ENCODE results near the gene LENG1. TPM values are rescaled to one million over a fixed set of nuclear protein-coding genes. Genes with fewer than 3 reads are reported as not detected.
A peak's percentile ranks its signal among the peaks of the same experiment; 100 is the strongest.
"Not testable (repeated sequence)": the region's sequence is repeated elsewhere in the genome, so short reads cannot be mapped to it uniquely, and the experiment has no call there.

Gene LENG1
- total RNA-seq: 8.0 TPM
- long read RNA-seq, transcript LENG1-201 (4 exons, 1,542 nt): major isoform, 8 of 10 reads
- long read RNA-seq, partial matches to known transcripts: 1 of 10 reads
- long read RNA-seq, other reads (novel, unspliced or antisense): 1 of 10 reads

DNA sequence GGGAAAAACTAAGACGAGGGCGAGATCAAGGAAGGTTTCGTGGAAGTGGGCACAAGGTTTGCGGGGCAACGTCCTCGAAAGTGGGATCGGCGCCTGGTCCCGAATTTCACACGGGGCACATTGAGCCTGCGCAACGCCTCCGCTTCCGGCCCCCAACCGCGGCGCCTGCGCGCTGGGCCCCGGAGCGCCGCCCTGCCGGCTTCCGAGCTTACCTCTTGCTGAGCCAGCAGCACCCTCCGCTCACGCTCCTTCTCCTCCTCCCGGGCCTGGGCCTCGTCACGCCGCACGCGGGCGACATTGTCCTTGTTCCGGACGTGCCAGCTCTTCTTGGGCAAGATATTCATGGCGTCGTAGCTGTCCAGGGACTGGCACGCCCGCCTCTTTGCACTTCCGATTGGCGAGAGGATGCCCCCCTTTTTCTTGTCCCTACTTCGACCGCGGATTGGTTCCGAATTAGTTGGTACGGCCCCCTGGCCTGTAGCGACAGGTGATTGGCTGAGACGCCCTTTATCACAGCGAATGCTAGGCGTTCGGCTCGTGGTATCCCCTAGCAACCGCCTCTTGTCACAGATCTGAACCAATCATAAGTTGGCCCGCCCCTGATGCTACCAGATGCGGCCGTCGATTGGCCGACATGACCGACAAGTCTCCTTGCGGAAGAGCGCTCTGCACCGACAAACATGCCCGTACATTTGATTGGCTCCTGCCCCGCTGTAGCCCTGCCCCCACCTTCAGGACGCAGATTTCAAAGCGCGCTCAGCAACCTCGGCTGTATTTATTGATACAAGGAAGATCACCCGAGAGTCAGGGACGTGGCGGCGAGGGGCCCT, at the start of gene LENG1:
Gene LENG1 (minus strand): TSS at position 370 of the 830 bp plus-strand sequence. CDS start 26 bp downstream, at position 344.
- ATAC-seq: peak; percentile 93 to 95
- intact Hi-C loops (cut with DNase I): no loop called here
- Histone ChIP-seq H3K4me3 (peak within 1 kb of the TSS; percentile 79), H3K4me1 (peaks cover 49% of the 10 kb centered on the region), H3K27ac (peak within 1 kb of the TSS; percentile 98), H3K36me3 (peaks cover 37% of the 10 kb centered on the region), H3K9me3 (no peaks in the 10 kb centered on the region), H3K27me3 (ENCODE audit: low read depth) (no peaks in the 10 kb centered on the region)
- TF ChIP-seq, protein P1, sequence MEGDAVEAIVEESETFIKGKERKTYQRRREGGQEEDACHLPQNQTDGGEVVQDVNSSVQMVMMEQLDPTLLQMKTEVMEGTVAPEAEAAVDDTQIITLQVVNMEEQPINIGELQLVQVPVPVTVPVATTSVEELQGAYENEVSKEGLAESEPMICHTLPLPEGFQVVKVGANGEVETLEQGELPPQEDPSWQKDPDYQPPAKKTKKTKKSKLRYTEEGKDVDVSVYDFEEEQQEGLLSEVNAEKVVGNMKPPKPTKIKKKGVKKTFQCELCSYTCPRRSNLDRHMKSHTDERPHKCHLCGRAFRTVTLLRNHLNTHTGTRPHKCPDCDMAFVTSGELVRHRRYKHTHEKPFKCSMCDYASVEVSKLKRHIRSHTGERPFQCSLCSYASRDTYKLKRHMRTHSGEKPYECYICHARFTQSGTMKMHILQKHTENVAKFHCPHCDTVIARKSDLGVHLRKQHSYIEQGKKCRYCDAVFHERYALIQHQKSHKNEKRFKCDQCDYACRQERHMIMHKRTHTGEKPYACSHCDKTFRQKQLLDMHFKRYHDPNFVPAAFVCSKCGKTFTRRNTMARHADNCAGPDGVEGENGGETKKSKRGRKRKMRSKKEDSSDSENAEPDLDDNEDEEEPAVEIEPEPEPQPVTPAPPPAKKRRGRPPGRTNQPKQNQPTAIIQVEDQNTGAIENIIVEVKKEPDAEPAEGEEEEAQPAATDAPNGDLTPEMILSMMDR (IDR thresholded peaks at IDR 0.05): no peak
- DNase-seq: peak; percentile 100

DNA sequence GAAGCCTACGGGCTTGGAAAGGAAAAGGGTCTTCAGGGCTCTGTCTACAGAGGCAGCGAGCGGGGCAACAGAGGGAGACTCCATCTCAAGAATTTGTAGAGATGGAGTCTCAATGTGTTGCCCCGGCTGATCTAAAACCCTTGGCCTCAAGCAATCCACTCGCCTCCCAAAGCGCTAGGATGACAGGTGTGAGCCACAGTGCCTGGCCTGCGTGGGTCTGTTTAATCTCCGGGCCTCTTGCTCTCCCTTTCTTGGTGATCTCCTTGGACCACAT, 49.2 kb upstream of the LENG1 start:
- DNase-seq: no peak
- Histone ChIP-seq H3K9me3 (no peaks in the 10 kb centered on the region), H3K27ac (peak overlapping the region; percentile 95), H3K27me3 (ENCODE audit: low read depth) (no peaks in the 10 kb centered on the region), H3K4me3 (no peak overlapping the region), H3K36me3 (peaks cover 46% of the 10 kb centered on the region), H3K4me1 (peaks cover 79% of the 10 kb centered on the region)
- TF ChIP-seq, protein P1 (IDR thresholded peaks at IDR 0.05): no peak
- intact Hi-C loops (cut with DNase I): no loop called here
- ATAC-seq: no peak

- Histone ChIP-seq H3K9me3 (no peaks in the 10 kb centered on the region), H3K4me3 (peak overlapping the region; percentile 37), H3K36me3 (peaks cover 51% of the 10 kb centered on the region), H3K27ac (peak overlapping the region; percentile 95), H3K27me3 (ENCODE audit: low read depth) (no peaks in the 10 kb centered on the region), H3K4me1 (peaks cover 84% of the 10 kb centered on the region)
- DNase-seq (peak; percentile 88), ATAC-seq (peak; percentile 75 to 84)
- TF ChIP-seq, protein P1 (IDR thresholded peaks at IDR 0.05): no peak
- intact Hi-C loops (cut with DNase I): no loop called here
Measured at GRCh38 chr19:54207983-54208783, 48.7 kb upstream of the LENG1 start.

DNA sequence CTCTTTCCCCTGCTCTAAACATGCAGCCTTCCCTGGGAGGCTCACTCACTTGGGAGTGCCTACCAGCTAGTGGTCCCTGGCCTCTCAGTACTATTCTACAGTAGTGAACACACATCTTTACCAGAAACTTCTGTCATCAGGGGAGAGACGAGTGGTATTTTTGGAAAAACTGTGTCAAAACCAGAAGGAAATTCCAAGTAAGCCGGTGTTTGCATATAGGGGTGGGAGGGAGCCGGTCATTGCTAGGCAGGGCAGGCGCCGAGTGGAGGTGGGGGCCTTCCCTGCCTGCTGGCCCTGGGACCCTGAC, 48.1 kb upstream of the LENG1 start:
- TF ChIP-seq, protein P1 (IDR thresholded peaks at IDR 0.05): no peak
- peaks cover 90% of the 10 kb centered on the region for H3K4me1 ChIP-seq
- H3K4me3 ChIP-seq: peak overlapping the region; percentile 37
- intact Hi-C loops (cut with DNase I): no loop called here
- H3K9me3 ChIP-seq: no peaks in the 10 kb centered on the region
- DNase-seq (no peak), ATAC-seq (peak in 1 of 2 donors; percentile 3)
- no peaks in the 10 kb centered on the region for H3K27me3 ChIP-seq (ENCODE audit: low read depth)
- peaks cover 56% of the 10 kb centered on the region for H3K36me3 ChIP-seq
- peak overlapping the region; percentile 86 for H3K27ac ChIP-seq

- peak; percentile 69 for DNase-seq
- H3K27ac ChIP-seq: peak overlapping the region; percentile 86
- H3K4me3 ChIP-seq: peak overlapping the region; percentile 37
Measured at GRCh38 chr19:54207193-54207592, 47.7 kb upstream of the LENG1 start.

DNA sequence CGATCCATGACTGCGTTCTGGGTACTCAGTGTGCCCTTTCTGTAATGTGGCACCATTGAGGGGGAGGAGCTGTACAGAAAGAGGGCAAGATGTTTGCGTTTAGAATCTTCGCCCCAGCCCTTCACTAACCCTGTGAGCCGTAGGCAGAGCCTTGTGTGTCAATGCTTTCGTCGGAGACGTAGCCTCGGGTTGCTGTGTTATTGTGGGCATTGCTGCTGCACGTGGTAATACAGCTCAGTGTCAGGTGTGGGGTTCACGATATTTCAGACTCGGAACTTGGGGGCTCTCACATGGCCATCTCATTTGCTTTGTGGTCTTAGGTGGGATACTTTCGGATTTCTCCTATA, 47.3 kb upstream of the LENG1 start:
- no peaks in the 10 kb centered on the region for H3K27me3 ChIP-seq (ENCODE audit: low read depth)
- no peak for ATAC-seq
- no peaks in the 10 kb centered on the region for H3K9me3 ChIP-seq
- no peak for DNase-seq
- TF ChIP-seq, protein P1 (IDR thresholded peaks at IDR 0.05): no peak
- H3K4me1 ChIP-seq: peaks cover 98% of the 10 kb centered on the region
- peaks cover 65% of the 10 kb centered on the region for H3K36me3 ChIP-seq
- intact Hi-C loops (cut with DNase I): no loop called here
- peak overlapping the region; percentile 37 for H3K4me3 ChIP-seq
- H3K27ac ChIP-seq: peak overlapping the region; percentile 86

More at GRCh38 chr19:54207193-54207592, 47.7 kb upstream of the LENG1 start:
- H3K27me3 ChIP-seq (ENCODE audit: low read depth); intact Hi-C loops (cut with DNase I); ATAC-seq; H3K9me3 ChIP-seq: not testable (repeated sequence)
- Histone ChIP-seq H3K4me1 (peaks cover 94% of the 10 kb centered on the region), H3K36me3 (peaks cover 61% of the 10 kb centered on the region)

Measured in lower lobe of right lung (tissue), 2 donors.